Endothelial cell of umbilical vein (primary cell): ENCODE results near the gene DAPK2.

Experiments used
- EZH2 ChIP-seq: IDR thresholded peaks from 2 replicates; pipeline ENCODE4 v1.6.1; 2012; ENCODE audit warnings: borderline replicate concordance, low read depth, mild to moderate bottlenecking, moderate library complexity, low read length, inconsistent platforms; ENCODE audit not compliant: severe bottlenecking
- FOS ChIP-seq: IDR thresholded peaks from 2 replicates; pipeline ENCODE4 v1.6.1; 2011; ENCODE audit warnings: mild to moderate bottlenecking, low read length, moderate library complexity, borderline replicate concordance; ENCODE audit not compliant: insufficient read depth
- GATA2 ChIP-seq: IDR thresholded peaks from 2 replicates; pipeline ENCODE4 v1.7.0; 2011; ENCODE audit warnings: low read depth, mild to moderate bottlenecking, moderate library complexity, mixed read lengths, low read length; ENCODE audit not compliant: insufficient read length, insufficient read depth
- MAX ChIP-seq: IDR thresholded peaks from 2 replicates; pipeline ENCODE4 v1.6.1; 2011; ENCODE audit not compliant: insufficient read depth, insufficient read length
- MYC ChIP-seq: IDR thresholded peaks from one replicate; pipeline ENCODE4 v1.6.1; 2011; ENCODE audit warnings: mild to moderate bottlenecking, low read depth, low read length
- POLR2A ChIP-seq: IDR thresholded peaks from 2 replicates; pipeline ENCODE4 v1.6.1; 2012; ENCODE audit warnings: low read depth, mild to moderate bottlenecking, control low read depth, low read length
- POLR2AphosphoS5 ChIP-seq: IDR thresholded peaks from 2 replicates; pipeline ENCODE4 v1.6.1; 2012; ENCODE audit warnings: low read depth, mild to moderate bottlenecking, control low read depth, low read length, moderate library complexity; ENCODE audit not compliant: insufficient read depth
- TF ChIP-seq, protein P1 (sequence below), 2 donors: IDR thresholded peaks; 1 replicate in 1 of 2; 2 replicates in 1 of 2; pipeline ENCODE4 v1.5.1; 2011; ENCODE audit warnings: low read length in 2 of 2, mild to moderate bottlenecking in 2 of 2, moderate library complexity in 2 of 2, control low read depth in 1 of 2, inconsistent platforms in 1 of 2, low read depth in 1 of 2; ENCODE audit not compliant: insufficient read depth in 1 of 2; ENCODE audit errors: extremely low read depth in 1 of 2

DNA sequence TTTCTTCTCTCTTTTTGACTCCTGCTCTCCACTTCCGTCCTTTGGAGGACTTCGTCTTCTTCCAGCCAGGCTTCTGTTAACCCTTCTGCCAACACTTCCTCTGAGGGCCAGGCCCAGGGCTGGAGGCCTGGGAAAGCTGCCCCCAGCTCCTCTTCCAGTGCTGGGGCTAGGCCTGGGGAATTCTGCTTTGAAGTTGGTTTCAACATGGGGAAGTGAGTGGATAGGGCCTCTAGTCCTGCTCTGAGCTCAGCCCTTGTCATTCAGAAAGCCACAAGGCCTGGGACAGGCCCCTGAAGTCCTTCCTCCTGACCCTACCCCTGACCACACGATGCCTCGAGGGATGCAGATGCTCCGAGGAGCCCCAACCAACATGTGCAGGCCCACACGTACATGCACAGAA, 158.7 kb downstream of the DAPK2 start:
- TF ChIP-seq FOS (no peak), POLR2A (no peak), GATA2 (no peak), EZH2 (no peak), POLR2AphosphoS5 (no peak), MYC (no peak), MAX (no peak)
- TF ChIP-seq, protein P1, sequence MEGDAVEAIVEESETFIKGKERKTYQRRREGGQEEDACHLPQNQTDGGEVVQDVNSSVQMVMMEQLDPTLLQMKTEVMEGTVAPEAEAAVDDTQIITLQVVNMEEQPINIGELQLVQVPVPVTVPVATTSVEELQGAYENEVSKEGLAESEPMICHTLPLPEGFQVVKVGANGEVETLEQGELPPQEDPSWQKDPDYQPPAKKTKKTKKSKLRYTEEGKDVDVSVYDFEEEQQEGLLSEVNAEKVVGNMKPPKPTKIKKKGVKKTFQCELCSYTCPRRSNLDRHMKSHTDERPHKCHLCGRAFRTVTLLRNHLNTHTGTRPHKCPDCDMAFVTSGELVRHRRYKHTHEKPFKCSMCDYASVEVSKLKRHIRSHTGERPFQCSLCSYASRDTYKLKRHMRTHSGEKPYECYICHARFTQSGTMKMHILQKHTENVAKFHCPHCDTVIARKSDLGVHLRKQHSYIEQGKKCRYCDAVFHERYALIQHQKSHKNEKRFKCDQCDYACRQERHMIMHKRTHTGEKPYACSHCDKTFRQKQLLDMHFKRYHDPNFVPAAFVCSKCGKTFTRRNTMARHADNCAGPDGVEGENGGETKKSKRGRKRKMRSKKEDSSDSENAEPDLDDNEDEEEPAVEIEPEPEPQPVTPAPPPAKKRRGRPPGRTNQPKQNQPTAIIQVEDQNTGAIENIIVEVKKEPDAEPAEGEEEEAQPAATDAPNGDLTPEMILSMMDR (IDR thresholded peaks at IDR 0.05; ENCODE audit: extremely low read depth in 1 of 2, insufficient read depth in 1 of 2, low read depth in 1 of 2, low read length in 2 of 2): no peak
